HG03159 (cell line): ENCODE data around the gene NSMF.

Experiments
- ATAC-seq: cut with Tn5 transposase; IDR thresholded peaks from one replicate; pipeline ENCODE4 v1.9.1; 2021; ENCODE audit warnings: mild to moderate bottlenecking, moderate library complexity; ENCODE audit not compliant: unreplicated experiment

The NSMF gene

GRCh38 chr9:137492464-137493363, 33.6 kb upstream of the NSMF start:
- no peak for ATAC-seq

GRCh38 chr9:137491735-137492432, 32.8 kb upstream of the NSMF start:
- no peak for ATAC-seq

DNA sequence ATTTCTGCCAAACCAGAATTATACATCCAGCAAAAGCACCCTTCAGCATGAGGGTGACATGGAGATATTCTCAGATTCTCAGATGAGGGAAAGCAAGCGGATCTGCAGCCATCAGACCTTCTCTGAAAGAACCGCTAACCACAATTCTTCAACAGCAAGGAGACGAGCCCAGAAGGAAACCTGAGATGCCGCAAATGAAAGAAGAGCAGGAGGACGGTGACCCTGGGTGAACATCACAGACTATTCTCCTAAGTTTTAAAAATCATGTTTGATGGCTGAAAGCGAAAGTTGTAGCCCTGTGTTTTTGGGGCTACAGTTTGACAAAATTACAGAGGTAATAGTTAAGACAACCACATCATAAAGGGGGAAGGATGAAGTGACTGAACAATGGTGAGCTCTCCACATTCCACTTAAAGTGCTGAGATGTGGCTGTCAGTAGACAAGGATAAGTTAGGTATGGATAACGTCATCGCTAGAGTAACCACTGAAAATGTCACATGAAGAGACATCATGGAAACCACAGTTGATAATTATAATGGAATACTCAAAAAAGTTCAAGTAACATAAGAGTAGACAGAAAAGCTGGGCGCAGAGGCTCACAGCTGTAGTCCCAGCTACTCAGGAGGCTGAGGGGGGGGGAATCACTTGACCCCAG, 31.5 kb upstream of the NSMF start:
- ATAC-seq = no peak

DNA sequence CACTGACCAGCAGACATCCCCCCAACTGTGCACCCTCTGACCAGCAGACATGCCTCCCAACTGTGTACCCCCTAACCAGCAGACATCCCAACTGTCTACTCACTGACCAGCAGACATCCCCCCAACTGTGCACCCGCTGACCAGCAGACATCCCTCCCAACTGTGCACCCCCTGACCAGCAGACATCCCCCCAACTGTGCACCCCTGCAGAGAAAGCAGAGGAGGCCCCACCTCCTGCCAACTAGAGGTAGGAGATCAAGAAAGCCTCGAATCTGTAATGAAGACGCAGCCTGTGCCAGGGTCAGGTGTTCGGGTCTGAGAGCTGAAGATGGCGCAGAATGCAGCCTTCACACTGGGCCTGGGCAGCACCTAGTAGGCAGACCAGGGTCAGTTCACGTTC, 29.8 kb upstream of the NSMF start:
- ATAC-seq = no peak

DNA sequence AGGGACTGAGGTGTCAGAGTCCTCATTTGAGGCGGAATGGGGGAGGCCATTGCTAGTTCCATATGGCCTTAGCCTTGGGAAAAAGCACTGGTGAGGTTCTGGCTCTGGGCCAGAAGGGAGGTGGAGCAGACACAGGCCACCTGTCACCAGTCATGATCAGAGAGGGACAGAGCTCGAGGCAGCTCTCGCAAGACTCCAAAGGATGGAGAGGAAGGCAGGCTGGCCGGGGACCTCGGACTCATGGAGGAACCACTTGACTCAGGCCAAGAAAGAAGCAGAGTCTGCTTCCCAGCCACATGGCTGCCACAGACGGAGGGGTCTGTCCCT, 29.2 kb upstream of the NSMF start:
- ATAC-seq = no peak

DNA sequence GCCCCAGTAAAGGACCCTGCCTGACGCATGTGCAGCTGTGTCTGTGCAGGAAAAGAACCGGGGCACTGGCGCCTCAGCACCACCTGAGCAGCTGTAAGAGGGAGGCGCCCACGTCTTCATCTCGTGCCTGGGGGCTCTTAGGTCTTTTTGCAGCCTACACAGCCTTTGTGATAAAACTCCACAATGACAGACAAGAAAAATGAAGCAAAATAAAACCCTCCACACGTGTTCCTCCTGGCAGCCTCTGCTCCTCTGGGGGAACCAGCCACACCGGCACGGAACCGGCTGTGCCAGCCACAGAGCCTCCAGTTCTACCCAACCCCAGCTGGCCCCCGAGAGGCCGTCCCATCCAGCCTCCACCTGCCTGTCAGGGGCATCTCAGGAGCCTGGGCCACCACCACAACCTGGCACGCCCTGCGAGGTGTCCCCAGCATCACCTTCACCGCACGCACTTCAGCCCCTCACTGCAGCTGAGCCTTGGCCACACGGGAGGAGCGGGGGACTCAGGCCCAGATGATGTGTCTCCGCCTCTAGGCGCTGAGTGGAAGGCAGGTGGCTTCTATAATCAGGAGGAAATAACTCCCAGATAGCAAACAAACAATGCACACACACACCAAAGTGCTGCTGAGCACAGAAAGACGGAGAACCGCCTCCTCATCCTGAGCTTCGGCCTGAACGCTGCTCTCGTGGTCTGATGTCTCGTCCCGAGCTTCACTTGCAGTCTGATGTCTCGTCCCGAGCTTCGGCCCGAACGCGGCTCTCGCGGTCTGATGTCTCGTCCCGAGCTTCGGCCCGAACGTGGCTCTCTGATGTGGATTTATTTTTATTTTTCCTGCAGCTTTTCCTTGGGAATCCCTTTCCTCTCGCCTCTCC, 28.6 kb upstream of the NSMF start:
- ATAC-seq = no peak

DNA sequence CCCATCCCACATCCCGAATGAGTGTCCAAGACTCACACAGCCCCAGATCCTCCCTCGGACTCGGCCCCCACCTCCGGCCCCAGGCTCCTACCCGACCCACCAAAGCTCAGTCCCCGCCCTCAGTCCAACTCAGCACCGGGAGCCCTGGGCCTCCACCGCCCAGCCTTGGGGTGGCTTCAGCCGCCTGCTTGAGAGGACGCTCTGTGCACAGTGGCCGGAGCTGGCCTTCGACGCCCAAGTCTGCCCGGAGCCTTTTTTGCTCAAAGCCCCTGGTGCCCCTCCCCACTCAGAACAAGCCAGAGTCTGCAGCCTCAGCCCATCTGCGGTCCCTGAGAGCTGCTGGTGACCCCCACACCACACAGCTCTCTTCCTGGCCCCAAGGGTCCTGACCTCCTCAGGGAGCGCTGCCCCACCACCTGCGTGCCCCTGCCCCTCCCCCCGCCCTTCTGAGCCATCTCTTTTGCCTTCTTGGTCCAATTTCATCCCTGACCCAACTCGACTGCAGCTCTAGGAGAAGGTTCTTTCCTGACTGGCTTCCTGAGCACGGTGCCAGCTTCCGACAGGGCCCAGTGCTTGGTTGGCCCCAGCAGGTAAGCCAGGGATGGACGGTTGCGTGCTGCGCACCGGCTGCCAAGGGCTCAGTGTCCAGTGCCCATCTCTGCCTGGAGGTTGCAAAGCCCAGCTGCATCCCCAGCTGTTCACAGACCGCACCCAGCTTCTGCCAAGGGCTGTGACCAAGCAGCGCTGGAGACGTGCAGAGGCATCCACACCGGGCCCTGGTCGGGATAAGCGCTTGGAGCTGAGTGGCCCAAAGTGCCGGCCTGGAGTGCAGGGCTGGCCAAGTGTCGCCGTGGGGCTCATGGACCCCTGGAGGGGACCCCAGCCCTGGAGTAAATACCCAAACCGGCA, 27.7 kb upstream of the NSMF start:
- ATAC-seq = no peak

GRCh38 chr9:137486141-137486490, 27.0 kb upstream of the NSMF start:
- ATAC-seq = no peak

DNA sequence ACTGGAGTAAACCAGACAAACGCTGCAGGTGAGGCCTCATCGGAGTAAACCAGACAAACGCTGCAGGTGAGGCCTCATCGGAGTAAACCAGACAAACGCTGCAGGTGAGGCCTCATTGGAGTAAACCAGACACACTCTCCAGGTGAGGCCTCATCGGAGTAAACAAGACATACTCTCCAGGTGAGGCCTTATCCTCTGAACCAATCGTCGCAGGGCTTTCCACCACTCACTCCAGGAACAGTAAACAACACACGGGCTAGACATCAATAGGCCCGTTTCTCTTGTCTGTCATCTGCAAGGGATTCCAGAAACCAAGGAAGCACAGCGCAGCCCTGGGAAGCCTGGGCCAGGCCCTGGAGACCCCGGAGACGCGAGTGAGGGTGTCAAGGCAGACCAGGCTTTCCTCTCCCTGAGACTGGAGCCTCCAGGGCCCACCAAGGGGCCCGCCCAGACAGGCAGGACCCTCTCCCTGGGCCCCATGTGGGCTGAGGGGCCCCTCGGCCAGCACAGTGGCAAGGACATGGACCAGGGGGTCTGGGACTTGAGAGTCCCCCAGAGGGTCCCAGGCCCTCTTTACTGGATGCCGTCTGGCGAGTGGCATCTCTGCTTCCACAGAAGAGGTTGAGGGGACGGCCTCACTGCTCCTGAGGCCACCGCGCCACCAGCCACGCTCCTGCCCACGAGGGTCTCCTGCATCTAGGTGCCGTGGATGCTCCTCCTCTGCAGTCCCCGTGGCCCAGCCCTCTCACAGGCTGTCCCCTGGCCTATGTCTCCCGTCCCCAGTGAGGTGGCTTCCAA, 26.4 kb upstream of the NSMF start:
- no peak for ATAC-seq

DNA sequence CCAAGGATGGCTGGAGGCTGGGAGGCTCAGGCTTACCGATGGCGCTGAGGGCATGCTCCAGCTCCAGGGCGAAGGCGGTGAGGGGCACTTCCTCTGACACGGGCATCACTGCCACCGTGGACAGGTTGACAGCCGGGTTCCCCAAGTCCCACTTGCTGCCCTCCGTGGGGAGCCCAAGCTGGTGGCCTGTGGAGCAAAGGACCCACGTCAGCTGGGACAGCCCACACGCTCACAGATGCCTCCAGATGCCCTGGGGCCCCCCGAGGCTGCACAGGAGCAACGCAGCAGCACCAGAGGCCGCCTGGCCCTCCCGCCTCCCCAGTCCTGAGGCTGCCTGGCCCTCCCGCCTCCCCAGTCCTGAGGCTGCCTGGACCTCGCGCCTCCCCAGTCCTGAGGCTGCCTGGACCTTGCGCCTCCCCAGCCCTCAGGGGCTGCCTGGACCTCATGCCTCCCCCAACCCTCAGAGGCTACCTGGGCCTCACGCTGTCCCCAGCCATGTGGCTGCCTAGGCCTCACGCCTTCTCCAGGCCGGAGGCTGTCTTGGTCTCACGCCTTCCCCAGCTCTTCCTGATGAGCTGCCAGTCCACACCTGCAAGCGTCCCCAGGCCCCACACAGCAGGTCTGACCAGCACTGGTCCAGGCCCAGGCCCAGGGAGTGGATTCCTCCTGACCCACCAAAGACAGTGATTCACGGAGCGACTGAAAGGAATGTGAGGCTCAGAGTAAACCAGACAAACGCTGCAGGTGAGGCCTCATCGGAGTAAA, 25.6 kb upstream of the NSMF start:
- ATAC-seq = no peak

GRCh38 chr9:137482094-137482781, 23.1 kb upstream of the NSMF start:
- ATAC-seq = no peak

DNA sequence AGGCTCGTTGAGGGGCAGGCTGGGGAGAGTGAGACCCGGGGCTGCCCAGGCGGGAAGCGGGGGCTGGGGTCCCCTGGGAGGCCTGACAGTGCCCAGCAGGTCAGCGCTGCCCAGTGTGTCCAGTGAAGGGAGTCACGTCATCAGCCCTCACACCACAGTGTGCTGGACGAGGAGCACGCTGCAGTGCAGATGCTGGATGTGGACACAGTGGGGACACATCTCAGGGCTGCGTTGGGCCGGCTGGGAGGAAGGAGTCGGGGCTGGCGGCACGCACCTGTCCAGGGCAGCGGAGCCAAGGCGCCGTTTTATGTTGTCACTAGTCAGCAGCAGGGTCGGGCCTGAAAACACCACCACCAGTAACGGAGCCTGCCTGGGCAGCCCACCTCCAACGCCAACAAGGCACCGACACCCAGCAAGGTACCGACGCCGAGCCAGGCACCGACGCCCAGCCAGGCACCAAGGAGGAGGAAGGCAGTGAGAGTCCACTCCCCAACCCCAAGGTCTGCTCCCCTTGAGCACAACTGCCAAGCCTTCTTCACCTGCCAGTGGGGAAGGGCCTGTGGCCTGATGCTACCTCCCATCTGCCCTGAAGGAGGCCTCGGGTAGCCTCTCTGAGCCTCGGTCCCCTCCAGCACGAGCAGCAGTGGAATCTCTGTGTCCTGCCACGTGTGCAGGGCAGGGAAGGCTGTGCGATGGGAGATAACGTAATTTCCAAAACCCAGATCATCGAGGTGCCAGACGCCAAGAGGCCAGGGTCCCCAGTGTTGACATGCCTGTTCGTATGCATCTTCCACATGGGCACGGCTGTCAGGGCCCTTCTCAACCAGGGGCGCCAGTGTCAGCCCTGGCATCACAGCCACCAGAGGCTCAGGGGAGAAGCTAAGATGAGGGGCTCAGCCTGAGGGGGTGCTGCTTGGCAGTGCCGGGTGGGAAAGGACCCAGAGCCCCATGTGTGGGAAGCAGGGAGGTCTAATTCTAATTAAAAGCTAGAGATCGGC, 21.9 kb upstream of the NSMF start:
- ATAC-seq = no peak

- no peak for ATAC-seq
Measured at GRCh38 chr9:137479892-137480685, 21.0 kb upstream of the NSMF start.

GRCh38 chr9:137478962-137479861, 20.1 kb upstream of the NSMF start:
- no peak for ATAC-seq

- no peak for ATAC-seq
Measured at GRCh38 chr9:137478613-137478961, 19.5 kb upstream of the NSMF start.
